BLaER1 treated with 17β-estradiol and CSF1 and Interleukin-3, amounts not matched to agents 10 nM and 100 nM (cell line): Measurements from ENCODE around the gene METAP1D.

Experiments used
- H3K27ac ChIP-seq, 11 experiments: shearing (Covaris generic); formaldehyde crosslinking; 2 replicates each; pipeline ENCODE4 v1.8.1; 2022
- H3K27me3 ChIP-seq, 11 experiments: shearing (Covaris generic); formaldehyde crosslinking; 2 replicates each; pipeline ENCODE4 v1.8.1; 2022
- H3K36me3 ChIP-seq, 11 experiments: shearing (Covaris generic); formaldehyde crosslinking; 2 replicates each; pipeline ENCODE4 v1.8.1; 2022
- H3K4me1 ChIP-seq, 10 experiments: shearing (Covaris generic); formaldehyde crosslinking; 2 replicates each; pipeline ENCODE4 v1.8.1; 2022
- H3K4me2 ChIP-seq, 11 experiments: shearing (Covaris generic); formaldehyde crosslinking; 2 replicates each; pipeline ENCODE4 v1.8.1; 2022
- H3K4me3 ChIP-seq, 10 experiments: shearing (Covaris generic); formaldehyde crosslinking; 2 replicates each; pipeline ENCODE4 v1.8.1; 2022
- H3K9ac ChIP-seq, 11 experiments: shearing (Covaris generic); formaldehyde crosslinking; 2 replicates each; pipeline ENCODE4 v1.8.1; 2022
- H3K9me3 ChIP-seq, 11 experiments: shearing (Covaris generic); formaldehyde crosslinking; replicated peaks in 1 of 11; 2 replicates each; pipeline ENCODE4 v1.8.1; 2022
- H4K20me1 ChIP-seq, 11 experiments: shearing (Covaris generic); formaldehyde crosslinking; 2 replicates each; pipeline ENCODE4 v1.8.1; 2022
- Cebpa-rat ChIP-seq, 11 experiments: shearing (Covaris generic); IDR thresholded peaks; 2 replicates each; pipeline ENCODE4 v1.8.1; 2022

METAP1D gene

DNA sequence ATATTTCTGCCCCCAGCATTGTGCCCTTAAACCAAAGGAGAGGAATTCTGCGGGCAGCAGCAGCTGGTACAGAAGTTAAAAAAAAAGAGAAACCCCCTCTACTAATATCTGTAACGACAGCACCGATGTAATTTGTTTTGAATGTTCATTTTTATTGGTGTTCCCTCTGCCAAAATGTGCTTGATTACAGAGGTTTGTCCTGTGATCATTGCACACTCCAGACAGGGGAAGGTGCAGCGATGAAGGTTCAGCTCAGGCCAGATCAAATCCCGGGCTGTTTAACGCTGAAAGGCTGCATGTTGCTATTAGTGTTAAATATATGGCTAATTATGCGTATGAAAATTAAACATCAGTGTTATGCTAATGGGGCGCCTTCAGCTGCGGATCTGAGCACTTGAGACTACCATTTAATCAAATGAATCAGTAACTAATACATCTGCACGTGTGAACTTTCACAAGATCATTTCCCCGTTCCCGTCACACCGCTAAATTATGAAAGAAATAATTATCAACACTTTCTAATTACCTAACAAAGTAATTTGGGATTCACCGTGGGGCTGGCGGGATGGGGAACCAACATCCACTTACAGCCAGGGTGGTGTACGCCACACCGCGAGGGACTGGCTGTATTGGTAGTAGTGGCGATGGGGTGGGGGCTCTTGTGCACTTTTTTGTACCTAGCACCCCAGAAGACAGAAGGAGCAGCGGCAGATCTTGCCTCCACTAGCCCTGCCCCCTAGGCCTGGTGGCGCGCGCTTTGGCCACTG, 84.1 kb downstream of the METAP1D start:
- TF ChIP-seq Cebpa-rat (IDR thresholded peaks at IDR 0.05), result no peak
- peaks cover 0 to 99% (median 94%) of the 10 kb centered on the region in 11 experiments; a peak in 19 of 22 replicates for H4K20me1 ChIP-seq
- peaks cover 9 to 52% (median 24%) of the 10 kb centered on the region in 11 experiments; a peak in 21 of 22 replicates for H3K9me3 ChIP-seq
- H3K9ac ChIP-seq, result no peak overlapping the region
- no peaks in the 10 kb centered on the region for H3K36me3 ChIP-seq
- peaks cover 100% of the 10 kb centered on the region in 11 experiments for H3K27me3 ChIP-seq
- H3K4me2 ChIP-seq, result peak overlapping the region; percentile 83 to 100 (median 92)
- peaks cover 12 to 45% (median 22%) of the 10 kb centered on the region in 10 experiments for H3K4me1 ChIP-seq
- H3K27ac ChIP-seq, result no peak overlapping the region
- H3K4me3 ChIP-seq, result peak overlapping the region in 8 of 10 experiments; percentile 55 to 73 (median 57); a peak in 15 of 20 replicates

DNA sequence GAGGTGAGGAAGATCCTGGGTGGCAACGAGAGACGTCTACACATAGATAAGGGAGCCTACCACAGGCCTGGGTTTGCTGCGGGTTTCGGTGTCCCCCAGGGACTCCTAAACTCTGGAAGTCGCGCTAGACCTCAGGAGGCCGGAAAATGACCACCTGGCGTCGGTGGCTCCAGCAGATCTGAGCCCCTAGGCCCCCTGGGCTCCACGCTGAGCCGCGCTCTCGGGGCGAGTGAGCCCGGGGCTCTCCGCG, 84.6 kb downstream of the METAP1D start:
- peak overlapping the region; percentile 83 to 100 (median 92) for H3K4me2 ChIP-seq
- peaks cover 0 to 100% (median 95%) of the 10 kb centered on the region in 11 experiments; a peak in 19 of 22 replicates for H4K20me1 ChIP-seq
- H3K27ac ChIP-seq, result no peak overlapping the region
- H3K4me1 ChIP-seq, result peaks cover 12 to 45% (median 22%) of the 10 kb centered on the region in 10 experiments
- peak overlapping the region in 3 of 11 experiments; percentile 19 to 49 (median 37); a peak in 1 of 22 replicates for H3K9ac ChIP-seq
- peaks cover 100% of the 10 kb centered on the region in 11 experiments for H3K27me3 ChIP-seq
- TF ChIP-seq Cebpa-rat (IDR thresholded peaks at IDR 0.05), result no peak
- no peaks in the 10 kb centered on the region for H3K36me3 ChIP-seq
- H3K4me3 ChIP-seq, result peak overlapping the region; percentile 47 to 73 (median 56); a peak in 19 of 20 replicates
- H3K9me3 ChIP-seq, result peaks cover 9 to 52% (median 24%) of the 10 kb centered on the region in 11 experiments; a peak in 21 of 22 replicates

DNA sequence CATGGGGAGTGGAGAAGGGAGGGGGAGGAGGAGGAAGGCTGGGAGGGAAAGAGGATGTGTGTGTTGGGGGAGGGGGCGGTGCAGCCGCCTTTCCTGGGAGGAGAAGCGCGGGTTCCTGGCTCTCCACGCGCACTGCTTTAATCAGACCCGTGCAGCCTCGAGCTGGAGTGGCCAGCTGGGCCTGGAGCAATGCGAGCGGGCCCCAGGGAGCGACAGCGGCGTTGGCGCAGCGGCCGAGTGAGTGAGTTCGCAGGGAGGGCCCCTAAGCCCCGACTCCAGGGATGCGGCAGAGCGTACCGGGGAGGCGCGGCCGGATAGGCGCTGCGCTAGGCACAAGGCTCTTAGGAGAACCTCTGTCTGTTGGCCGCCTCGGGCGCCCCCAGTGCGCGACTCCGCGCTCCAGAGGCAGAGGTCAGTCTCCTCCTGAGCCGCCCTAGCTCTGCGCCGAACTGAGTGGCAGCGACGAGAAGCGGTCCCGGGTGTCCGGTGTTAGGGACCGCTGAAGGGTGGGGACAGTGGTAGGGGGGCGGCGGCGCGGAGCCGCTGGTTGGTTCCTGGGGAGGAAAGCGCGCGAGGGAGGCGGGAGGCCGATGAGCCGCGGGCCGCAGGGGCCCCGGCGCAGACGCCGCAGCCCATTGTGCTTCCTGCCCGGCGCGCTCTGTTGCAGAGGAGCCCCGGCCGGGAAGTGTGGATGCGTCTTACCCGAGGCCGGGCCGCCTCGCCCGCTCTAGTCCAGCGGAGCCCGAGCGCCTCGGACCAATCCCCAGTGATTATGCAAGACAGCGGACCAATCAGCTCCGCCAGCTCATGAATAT, 85.1 kb downstream of the METAP1D start:
- peak in 7 of 11 experiments; percentile 14 to 77 (median 56); a peak in 9 of 22 replicates for TF ChIP-seq Cebpa-rat (IDR thresholded peaks at IDR 0.05)
- Histone ChIP-seq H3K4me3 (peak overlapping the region; percentile 47 to 73 (median 56)), H3K9ac (peak overlapping the region in 6 of 11 experiments; percentile 19 to 49 (median 34); a peak in 6 of 22 replicates), H3K9me3 (peaks cover 9 to 51% (median 24%) of the 10 kb centered on the region in 11 experiments; a peak in 21 of 22 replicates), H3K27me3 (peaks cover 100% of the 10 kb centered on the region in 11 experiments), H3K4me1 (peaks cover 12 to 44% (median 22%) of the 10 kb centered on the region in 10 experiments), H3K4me2 (peak overlapping the region; percentile 83 to 100 (median 92)), H3K27ac (peak overlapping the region in 1 of 11 experiments; percentile 15; a peak in 1 of 22 replicates), H3K36me3 (no peaks in the 10 kb centered on the region), H4K20me1 (peaks cover 0 to 100% (median 99%) of the 10 kb centered on the region in 11 experiments; a peak in 19 of 22 replicates)

DNA sequence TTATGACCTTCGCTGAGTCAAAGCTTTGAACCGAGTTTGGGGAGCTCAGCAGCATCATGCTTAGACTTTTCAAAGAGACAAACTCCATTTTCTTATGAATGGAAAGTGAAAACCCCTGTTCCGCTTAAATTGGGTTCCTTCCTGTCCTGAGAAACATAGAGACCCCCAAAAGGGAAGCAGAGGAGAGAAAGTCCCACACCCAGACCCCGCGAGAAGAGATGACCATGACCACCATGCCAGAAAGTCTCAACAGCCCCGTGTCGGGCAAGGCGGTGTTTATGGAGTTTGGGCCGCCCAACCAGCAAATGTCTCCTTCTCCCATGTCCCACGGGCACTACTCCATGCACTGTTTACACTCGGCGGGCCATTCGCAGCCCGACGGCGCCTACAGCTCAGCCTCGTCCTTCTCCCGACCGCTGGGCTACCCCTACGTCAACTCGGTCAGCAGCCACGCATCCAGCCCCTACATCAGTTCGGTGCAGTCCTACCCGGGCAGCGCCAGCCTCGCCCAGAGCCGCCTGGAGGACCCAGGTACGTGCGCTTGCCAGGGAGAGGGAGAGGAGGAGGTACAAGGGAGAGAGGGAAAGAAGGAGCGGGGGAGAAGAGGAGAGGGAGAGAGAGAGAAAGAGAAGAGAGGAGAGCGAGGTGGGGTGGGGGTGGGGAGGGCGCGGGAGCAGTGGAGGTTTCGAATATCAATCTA, 85.9 kb downstream of the METAP1D start, which contains the start of gene DLX1:
Gene DLX1, plus strand, starts transcription at position 48 of the 700 bp plus-strand sequence. Its CDS starts 171 bp downstream, at position 219.
- peaks cover 12 to 38% (median 20%) of the 10 kb centered on the region in 10 experiments for H3K4me1 ChIP-seq
- no peak for TF ChIP-seq Cebpa-rat (IDR thresholded peaks at IDR 0.05)
- H3K27ac ChIP-seq, result peak within 1 kb of the TSS in 1 of 11 experiments; percentile 15; a peak in 1 of 22 replicates
- H3K27me3 ChIP-seq, result peaks cover 100% of the 10 kb centered on the region in 11 experiments
- H3K4me2 ChIP-seq, result peak within 1 kb of the TSS; percentile 83 to 100 (median 92)
- peaks cover 9 to 43% (median 22%) of the 10 kb centered on the region in 11 experiments; a peak in 21 of 22 replicates for H3K9me3 ChIP-seq
- H3K4me3 ChIP-seq, result peak within 1 kb of the TSS; percentile 47 to 73 (median 56)
- peaks cover 0 to 100% (median 99%) of the 10 kb centered on the region in 11 experiments; a peak in 19 of 22 replicates for H4K20me1 ChIP-seq
- H3K9ac ChIP-seq, result peak within 1 kb of the TSS in 6 of 11 experiments; percentile 19 to 49 (median 34); a peak in 6 of 22 replicates
- H3K36me3 ChIP-seq, result no peaks in the 10 kb centered on the region

DNA sequence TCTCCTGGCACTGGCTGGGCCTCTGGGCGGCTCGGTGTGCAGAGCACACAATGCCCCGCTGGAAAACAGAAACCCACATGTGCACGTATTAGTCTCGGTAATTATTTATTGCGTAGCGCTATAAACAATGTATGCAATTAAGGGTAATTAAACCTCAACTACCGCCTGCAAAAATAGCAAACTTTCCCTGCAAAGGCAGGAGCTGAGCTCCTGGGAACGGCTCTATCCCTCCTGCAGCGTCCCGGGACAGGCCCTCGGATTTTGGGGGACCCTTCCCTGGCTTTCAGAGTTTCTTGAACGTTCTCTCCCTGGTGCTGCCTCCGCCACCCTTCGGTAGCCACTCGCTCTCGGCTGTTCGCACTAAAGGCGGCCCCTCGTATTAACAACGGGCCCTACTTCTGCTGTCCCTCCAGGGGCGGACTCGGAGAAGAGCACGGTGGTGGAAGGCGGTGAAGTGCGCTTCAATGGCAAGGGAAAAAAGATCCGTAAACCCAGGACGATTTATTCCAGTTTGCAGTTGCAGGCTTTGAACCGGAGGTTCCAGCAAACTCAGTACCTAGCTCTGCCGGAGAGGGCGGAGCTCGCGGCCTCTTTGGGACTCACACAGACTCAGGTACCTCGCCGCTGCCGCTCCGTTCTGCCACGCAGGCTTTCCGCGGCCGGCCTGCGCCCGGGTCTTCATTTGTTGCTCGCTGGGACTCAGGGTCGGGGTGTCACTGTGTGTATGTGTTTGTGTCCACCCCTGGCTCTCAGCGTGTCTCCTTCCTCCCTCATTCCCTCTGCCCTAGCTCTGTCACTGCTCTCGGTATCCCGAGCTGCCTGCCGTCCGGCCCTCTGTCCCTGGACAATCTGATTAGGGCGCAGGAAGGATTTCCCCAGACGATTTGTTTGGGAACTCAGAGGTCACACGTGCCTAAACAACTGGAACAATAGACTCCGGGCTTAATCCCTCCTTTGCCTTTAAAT, 86.8 kb downstream of the METAP1D start:
- Histone ChIP-seq H3K36me3 (no peaks in the 10 kb centered on the region), H3K9ac (no peak overlapping the region), H3K27ac (no peak overlapping the region), H3K4me2 (peak overlapping the region in 4 of 11 experiments; percentile 2 to 16 (median 8); a peak in 4 of 22 replicates), H3K27me3 (peaks cover 100% of the 10 kb centered on the region in 11 experiments), H4K20me1 (peaks cover 0 to 98% (median 92%) of the 10 kb centered on the region in 11 experiments; a peak in 19 of 22 replicates), H3K9me3 (peaks cover 9 to 35% (median 19%) of the 10 kb centered on the region in 11 experiments; a peak in 21 of 22 replicates), H3K4me1 (peaks cover 12 to 38% (median 20%) of the 10 kb centered on the region in 10 experiments), H3K4me3 (peak overlapping the region in 1 of 10 experiments; percentile 6; a peak in 1 of 20 replicates)
- TF ChIP-seq Cebpa-rat (IDR thresholded peaks at IDR 0.05), result no peak

DNA sequence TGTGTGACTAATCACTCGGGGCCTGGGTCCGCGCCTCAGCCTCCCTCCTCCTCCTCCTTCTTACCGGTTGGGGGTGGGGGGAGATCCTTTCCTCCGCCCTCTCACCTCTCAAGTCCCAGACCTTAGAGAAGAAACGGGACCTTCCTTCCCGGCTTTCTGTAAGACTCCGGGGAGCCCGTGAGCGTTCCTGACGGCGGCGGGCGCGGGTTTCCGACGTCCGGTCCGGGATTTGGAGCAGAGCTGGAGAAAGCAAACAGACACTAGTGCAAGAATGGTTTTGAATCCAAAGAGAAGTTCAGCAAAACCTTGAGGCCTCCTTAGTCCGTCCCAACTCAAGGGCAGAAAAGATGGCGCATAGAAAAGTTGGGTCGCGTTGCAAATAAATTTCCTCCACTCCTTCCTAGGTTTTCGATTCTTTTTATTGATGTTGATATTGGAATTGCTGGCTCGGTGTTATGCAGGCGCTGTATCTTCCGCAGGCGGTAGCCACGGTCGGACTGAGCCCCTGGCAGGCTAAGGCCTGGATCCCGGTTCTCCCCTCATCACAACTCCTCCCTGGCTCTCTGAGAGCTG, 87.5 kb downstream of the METAP1D start:
- no peak overlapping the region for H3K4me2 ChIP-seq
- peaks cover 100% of the 10 kb centered on the region in 11 experiments for H3K27me3 ChIP-seq
- no peak overlapping the region for H3K27ac ChIP-seq
- H3K4me3 ChIP-seq, result 0 out of 20 replicates have a peak overlapping the region, but pooled peaks of 1 of the 10 experiments have one; percentile 6
- H4K20me1 ChIP-seq, result peaks cover 0 to 98% (median 92%) of the 10 kb centered on the region in 11 experiments; a peak in 19 of 22 replicates
- H3K9me3 ChIP-seq, result peaks cover 9 to 31% (median 18%) of the 10 kb centered on the region in 11 experiments; a peak in 21 of 22 replicates
- no peak overlapping the region for H3K9ac ChIP-seq
- no peaks in the 10 kb centered on the region for H3K36me3 ChIP-seq
- H3K4me1 ChIP-seq, result peaks cover 12 to 38% (median 20%) of the 10 kb centered on the region in 10 experiments
- TF ChIP-seq Cebpa-rat (IDR thresholded peaks at IDR 0.05), result no peak

DNA sequence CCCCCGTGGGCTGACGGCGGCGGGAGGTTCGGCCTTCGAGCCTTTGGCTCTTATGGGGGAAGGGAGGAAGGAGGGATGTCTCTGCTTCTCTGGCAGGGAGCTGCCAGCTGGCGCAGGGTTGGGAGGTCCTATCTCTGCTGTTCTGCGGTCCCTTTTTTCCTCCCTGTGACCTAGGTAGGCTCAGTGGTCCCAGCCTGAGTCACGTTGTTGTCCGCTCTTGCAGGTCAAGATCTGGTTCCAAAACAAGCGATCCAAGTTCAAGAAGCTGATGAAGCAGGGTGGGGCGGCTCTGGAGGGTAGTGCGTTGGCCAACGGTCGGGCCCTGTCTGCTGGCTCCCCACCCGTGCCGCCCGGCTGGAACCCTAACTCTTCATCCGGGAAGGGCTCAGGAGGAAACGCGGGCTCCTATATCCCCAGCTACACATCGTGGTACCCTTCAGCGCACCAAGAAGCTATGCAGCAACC, 88.1 kb downstream of the METAP1D start:
- no peak overlapping the region for H3K9ac ChIP-seq
- H3K27ac ChIP-seq, result no peak overlapping the region

More for the DNA sequence above, 88.1 kb downstream of the METAP1D start:
- H3K27me3 ChIP-seq, result peaks cover 100% of the 10 kb centered on the region in 11 experiments
- no peak for TF ChIP-seq Cebpa-rat (IDR thresholded peaks at IDR 0.05)
- no peaks in the 10 kb centered on the region for H3K36me3 ChIP-seq
- peaks cover 9 to 31% (median 18%) of the 10 kb centered on the region in 11 experiments; a peak in 21 of 22 replicates for H3K9me3 ChIP-seq
- peaks cover 0 to 98% (median 92%) of the 10 kb centered on the region in 11 experiments; a peak in 19 of 22 replicates for H4K20me1 ChIP-seq
- H3K4me3 ChIP-seq, result 0 out of 20 replicates have a peak overlapping the region, but pooled peaks of 1 of the 10 experiments have one; percentile 6
- peaks cover 12 to 33% (median 18%) of the 10 kb centered on the region in 10 experiments for H3K4me1 ChIP-seq
- H3K4me2 ChIP-seq, result no peak overlapping the region
